CD4-positive, alpha-beta T cell treated with Interleukin-2 at 100 ng/mL for 4 hours (primary cell): ENCODE data around the gene TMEM151B.
A peak's percentile ranks its signal among the peaks of the same experiment; 100 is the strongest.

Experiments
- DNase-seq: peaks from one replicate; pipeline ENCODE4 v3.0.0-alpha.2; 2020; ENCODE audit warnings: low spot score

TMEM151B gene

GRCh38 chr6:44232676-44233566, 37.3 kb upstream of the TMEM151B start:
- DNase-seq, result no peak

DNA sequence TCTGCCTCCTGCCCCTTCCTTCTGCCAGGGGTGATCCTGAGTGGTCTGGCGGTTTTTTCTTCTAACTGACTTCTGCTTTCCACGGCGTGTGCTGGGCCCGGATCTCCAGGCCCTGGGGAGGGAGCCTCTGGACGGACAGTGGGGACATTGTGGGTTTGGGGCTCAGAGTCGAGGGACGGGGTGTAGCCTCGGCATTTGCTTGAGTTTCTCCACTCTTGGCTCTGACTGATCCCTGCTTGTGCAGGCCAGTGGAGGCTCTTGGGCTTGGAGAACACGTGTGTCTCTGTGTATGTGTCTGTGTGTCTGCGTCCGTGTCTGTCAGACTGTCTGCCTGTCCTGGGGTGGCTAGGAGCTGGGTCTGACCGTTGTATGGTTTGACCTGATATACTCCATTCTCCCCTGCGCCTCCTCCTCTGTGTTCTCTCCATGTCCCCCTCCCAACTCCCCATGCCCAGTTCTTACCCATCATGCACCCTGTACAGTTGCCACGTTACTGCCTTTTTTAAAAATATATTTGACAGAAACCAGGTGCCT, 36.6 kb upstream of the TMEM151B start:
- DNase-seq, result no peak

DNA sequence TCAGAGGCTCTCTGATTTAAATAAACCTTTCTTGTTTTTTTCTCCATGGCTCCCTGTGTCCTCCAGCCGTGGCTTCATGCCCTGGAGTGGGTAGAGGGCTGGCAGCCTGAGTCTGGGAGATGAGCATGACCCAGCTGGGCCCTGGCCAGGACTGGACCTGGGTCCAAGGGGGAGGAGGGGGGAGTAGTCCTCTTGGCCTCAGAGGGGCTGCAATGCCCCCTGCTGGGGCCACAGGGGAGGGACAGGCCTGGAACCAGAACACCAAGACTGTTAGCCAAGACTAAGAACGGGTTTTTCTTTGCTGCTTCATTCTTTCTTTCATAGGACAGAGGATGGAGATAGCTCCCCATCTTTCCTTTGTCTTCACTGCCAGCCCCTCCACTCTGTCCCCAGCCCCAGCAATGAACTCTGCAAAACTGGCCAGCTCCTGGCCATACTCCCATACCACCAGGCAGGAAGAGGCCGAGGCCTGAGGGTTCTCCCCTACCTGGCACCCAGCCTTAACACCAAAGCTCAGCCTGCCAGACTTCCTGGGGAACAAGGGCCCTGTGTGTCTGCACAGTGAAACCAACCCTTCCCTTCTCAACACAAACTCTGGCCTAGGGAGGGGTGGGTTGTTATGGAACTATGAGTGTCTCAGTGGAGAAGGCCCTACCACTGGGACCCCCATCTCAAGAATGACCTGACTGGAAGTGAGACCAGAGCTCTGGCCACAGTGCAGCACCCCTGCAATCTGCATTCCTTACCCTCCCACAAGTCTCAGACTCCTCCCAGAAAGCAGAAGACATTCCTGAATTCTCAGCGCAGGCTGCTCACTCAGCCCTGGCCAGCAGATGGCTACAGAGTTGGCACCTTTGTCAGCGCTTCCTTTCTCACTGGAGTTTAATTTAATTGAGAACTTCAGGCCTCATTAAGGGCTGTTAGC, 35.9 kb upstream of the TMEM151B start:
- DNase-seq, result no peak

DNA sequence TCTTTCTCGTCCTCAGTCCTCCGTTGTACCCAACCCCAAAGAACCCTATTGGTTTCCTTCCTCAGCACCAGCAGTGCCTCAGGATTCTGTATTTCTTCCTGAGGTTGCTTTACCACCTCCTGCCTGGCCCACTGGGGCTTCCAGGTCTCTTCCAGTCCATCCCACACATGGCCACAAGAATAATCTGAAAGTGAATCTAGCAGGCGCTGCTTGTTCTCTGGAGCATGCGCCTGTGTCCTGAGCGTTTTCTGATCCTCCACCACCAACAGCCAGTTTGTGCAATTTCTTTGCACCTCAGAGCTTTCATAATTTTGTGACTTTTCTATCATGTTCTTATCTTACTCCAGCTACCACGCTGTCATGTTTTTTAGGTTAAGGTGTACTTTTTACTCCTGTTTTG, 35.0 kb upstream of the TMEM151B start:
- DNase-seq, result no peak

DNA sequence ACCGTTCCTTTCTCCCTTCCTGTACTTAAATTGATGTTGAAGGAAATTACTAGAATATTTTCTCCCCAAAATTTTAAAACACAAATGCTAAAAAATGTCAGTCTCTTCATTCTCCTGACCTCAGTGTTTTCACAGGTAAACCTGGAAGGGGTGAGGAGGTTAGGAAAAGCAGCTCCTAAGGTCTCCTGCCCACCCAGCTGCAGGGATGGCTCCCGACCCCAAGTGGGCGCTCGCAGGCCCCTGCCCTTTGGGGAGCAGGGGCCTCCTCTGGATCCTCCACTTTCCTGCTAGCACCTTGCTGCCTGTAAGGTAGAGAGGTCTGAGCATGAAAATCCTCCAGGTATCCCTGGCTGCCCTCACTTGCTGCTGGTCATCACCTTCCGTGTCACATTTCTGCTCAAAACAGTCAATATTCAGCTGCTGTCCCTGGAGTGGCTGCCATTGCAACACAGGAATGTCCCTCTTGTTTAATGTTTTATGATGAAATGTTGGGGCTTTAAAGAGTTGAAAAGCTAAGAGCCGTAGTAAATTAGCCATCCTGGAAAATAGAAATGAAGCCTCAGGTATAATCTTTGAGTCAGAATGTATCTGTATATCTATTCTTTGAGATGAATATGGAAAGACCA, 34.2 kb upstream of the TMEM151B start:
- DNase-seq, result no peak

- peak; percentile 84 for DNase-seq
Observed at GRCh38 chr6:44237021-44237812, 33.0 kb upstream of the TMEM151B start.

GRCh38 chr6:44237813-44238433, 32.3 kb upstream of the TMEM151B start:
- peak; percentile 77 for DNase-seq

DNA sequence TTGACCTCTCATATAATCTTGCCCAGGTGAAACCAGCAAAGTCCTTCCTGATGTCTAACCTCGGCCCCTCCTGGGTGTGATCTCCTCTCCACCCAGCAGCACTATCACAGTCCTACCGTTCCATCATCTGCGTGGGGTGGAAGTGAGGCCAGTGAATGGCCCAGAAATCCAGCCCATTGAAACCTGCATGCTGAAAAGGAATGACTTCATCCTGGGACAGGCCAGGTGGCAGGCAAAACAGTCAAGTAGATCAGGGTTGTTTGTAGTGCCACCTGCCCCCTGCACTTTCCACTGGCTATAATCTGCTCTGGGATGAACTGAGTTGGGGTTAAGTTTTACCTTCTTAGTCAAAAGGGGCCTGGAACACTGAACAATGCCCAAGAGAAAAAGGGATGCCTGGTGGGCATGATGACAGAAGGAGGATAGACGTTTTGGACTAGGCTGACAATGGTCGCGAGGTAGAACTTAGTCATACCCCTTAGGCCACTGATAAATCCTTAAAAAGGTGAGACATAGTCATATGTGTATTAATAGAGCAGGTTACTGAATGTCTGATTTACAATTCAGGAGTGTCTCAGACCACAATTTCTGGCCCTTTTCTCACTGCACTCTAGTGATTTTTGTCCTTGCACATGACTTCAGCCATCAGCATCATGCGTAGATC, 31.4 kb upstream of the TMEM151B start:
- DNase-seq, result no peak

DNA sequence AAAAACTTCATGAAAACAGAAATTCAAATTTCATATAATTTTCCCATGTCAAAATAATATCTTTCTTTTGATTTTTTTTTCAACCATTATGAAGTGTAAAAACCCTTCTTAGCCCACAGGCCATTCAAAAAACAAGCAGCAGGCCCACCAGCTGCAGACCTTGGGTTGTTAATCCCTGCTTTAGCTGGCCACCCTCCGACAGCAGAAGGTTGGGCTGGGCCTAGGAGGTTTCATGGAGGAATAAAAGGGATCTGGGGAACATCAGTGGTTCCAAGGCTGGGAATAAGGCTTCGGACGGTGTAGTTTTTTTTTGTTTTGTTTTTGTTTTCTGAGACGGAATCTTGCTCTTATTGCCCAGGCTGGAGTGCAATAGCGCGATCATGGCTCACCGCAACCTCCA, 26.9 kb upstream of the TMEM151B start:
- no peak for DNase-seq

DNA sequence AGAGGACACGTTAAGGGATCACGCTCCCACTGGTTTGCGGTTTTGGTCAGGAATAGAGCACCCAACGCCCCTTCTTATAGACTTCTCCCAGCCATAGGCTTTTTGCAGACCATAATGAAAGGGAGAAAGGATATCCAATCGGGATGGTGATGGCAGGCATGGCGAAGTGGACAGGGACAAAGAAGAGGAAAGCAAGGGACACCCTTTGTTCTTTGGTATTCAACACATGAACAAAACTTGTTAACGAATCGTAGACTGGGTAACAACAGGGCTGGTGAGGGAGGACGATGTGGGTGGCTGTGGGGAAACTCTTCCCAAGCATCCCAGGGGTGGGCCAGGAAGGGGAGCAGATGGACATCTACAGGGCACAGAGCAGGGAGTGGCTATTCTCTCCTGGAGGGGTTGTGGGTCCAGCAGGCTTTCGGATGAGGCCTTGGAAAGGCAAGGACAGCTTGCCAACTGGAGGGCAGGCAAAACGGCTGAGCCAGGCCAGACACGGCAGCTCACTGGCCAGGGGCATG, 24.8 kb upstream of the TMEM151B start:
- DNase-seq, result no peak

DNA sequence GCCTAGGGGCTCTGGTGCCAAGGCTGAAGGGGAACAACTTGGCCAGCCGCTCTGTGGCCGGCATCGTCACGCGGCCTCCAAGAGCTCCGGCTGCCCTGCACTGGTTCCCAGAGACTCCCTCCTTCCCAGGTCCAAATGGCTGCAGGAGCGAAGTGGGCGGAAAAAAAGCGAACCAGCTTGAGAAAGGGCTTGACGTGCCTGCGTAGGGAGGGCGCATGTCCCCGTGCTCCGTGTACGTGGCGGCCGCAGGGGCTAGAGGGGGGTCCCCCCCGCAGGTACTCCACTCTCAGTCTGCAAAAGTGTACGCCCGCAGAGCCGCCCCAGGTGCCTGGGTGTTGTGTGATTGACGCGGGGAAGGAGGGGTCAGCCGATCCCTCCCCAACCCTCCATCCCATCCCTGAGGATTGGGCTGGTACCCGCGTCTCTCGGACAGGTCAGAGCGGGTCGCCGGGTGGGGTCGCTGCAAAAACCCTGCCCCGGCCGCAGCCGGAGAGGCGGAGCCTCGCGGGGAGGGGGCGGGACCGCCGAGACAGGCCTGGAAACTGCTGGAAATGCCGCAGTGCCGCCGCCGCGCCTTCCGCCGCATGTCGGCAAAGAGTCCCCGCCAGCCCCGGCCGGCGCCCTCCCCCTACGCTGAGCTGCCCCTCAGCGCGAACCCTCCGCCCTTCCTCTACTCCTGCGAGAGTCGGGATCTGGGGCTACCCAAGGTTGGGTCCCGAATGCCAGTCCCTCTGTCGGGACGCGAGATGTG, 24.2 kb upstream of the TMEM151B start:
- peak; percentile 80 for DNase-seq

GRCh38 chr6:44246663-44247337, 23.4 kb upstream of the TMEM151B start, which contains the start of gene HSP90AB1:
Gene HSP90AB1 (plus strand): TSS chr6:44247101. CDS start chr6:44248630, 1,529 bp downstream.
- DNase-seq, result peak; percentile 98

DNA sequence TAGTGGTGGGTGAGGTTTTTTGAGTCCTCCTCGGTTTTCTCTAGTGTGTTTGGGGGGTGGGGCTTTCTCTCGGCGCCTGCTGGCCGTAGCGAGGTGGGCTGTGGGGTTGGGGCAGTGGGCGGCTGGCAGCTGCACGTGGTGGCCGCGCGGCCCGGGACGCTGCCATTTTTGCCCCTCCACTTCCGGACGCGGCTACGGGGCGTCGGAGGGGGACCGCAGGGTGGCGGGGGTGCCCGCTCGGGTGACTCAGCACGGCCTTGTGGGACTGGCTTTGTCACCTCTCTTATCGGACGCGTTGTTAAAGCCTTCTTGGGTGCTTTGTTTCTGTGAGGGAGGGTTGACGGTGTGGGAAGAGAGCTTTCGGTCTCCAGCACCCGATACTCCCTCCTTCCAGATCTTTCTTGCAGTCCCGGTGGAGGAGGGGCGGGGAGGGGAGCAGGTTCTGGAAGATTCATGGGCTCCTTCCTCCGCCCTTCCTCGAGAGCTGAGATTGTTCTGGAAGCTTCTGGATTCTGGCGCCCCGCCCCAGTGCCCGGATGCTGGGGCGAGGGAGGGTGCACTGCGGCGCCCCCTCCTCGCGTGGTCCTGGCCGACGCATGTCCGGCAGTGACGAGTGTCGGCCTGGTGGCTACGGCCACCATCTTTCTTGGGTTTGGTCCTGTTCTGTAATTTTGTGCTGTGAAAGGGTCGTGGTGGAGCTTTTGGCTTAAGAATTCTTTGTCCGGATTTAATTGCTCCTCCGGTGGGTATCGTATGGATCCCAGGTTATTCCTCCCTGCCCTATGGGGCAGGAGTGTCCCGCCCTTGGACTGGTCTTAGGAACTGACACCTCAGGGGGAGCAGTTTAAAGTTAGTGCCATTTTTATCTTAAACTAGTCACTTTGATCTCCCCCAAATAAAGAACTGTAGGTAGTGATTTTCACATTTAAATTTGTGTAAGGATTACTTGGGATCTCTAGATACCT, 22.6 kb upstream of the TMEM151B start:
- DNase-seq, result peak; percentile 93

- no peak for DNase-seq
Observed at GRCh38 chr6:44248579-44248978, 21.7 kb upstream of the TMEM151B start.

DNA sequence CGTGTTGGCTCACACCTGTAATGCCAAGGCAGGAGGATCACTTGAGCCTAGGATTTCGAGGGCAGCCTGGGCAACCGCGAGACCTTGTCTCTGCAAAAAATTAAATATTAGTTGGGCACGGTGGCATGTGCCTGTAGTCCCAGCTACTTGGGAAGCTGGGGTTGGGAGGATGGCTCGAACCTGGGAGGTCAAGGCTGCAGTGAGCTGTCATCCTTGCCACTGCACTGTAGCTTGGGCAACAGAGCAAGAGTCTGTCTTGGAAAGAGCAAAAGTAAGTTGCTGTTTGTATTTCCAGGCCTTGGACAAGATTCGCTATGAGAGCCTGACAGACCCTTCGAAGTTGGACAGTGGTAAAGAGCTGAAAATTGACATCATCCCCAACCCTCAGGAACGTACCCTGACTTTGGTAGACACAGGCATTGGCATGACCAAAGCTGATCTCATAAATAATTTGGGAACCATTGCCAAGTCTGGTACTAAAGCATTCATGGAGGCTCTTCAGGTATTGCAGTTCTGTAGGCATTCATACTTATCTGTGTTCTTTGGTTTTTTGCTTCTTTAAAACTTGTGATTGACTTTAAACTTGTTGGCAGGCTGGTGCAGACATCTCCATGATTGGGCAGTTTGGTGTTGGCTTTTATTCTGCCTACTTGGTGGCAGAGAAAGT, 21.0 kb upstream of the TMEM151B start:
- DNase-seq, result no peak

DNA sequence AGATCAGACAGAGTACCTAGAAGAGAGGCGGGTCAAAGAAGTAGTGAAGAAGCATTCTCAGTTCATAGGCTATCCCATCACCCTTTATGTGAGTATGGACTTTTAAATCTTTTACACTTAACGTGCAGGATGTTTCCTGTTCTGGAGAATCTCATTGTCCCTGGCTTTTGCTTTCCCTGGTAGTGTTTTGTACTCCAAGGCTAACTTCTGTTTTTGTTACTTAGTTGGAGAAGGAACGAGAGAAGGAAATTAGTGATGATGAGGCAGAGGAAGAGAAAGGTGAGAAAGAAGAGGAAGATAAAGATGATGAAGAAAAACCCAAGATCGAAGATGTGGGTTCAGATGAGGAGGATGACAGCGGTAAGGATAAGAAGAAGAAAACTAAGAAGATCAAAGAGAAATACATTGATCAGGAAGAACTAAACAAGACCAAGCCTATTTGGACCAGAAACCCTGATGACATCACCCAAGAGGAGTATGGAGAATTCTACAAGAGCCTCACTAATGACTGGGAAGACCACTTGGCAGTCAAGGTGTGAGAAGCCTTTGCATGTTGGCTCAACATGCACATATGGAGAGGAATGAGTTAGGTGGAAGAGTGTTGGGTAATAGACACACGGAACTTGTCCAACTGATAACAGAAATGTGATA, 20.1 kb upstream of the TMEM151B start:
- no peak for DNase-seq
